NCI-H2081 treated with DMSO at 0.1 percent for 48 hours (cell line): Measurements from ENCODE around the gene ARHGEF3.
"Not testable (repeated sequence)": the region's sequence is repeated elsewhere in the genome, so short reads cannot be mapped to it uniquely, and the experiment has no call there.

ENCODE experiments used
- DNase-seq: peaks from one replicate; lab custom pipeline; 2025; lab: John Stamatoyannopoulos, UW

Gene ARHGEF3

GRCh38 chr3:56724676-56725075, 77.1 kb downstream of the ARHGEF3 start:
- no peak for DNase-seq

GRCh38 chr3:56720849-56721248, 80.9 kb downstream of the ARHGEF3 start:
- DNase-seq: no peak

- not testable (repeated sequence) for DNase-seq
Measured at GRCh38 chr3:56718809-56719208, 82.9 kb downstream of the ARHGEF3 start.

- DNase-seq: no peak
Measured at GRCh38 chr3:56711344-56711743, 90.4 kb downstream of the ARHGEF3 start.

- DNase-seq: not testable (repeated sequence)
Measured at GRCh38 chr3:56707412-56707811, 94.3 kb downstream of the ARHGEF3 start.

GRCh38 chr3:56706629-56707028, 95.1 kb downstream of the ARHGEF3 start:
- DNase-seq: no peak

GRCh38 chr3:56704706-56705105, 97.0 kb downstream of the ARHGEF3 start:
- DNase-seq: no peak

GRCh38 chr3:56702490-56703315, 99.0 kb downstream of the ARHGEF3 start:
- DNase-seq: no peak

GRCh38 chr3:56700151-56700550, 101.6 kb downstream of the ARHGEF3 start:
- no peak for DNase-seq

GRCh38 chr3:56694867-56695683, 106.7 kb downstream of the ARHGEF3 start:
- DNase-seq: no peak

- no peak for DNase-seq
Measured at GRCh38 chr3:56693750-56694149, 108.0 kb downstream of the ARHGEF3 start.

GRCh38 chr3:56692520-56693433, 109.0 kb downstream of the ARHGEF3 start:
- not testable (repeated sequence) for DNase-seq

- not testable (repeated sequence) for DNase-seq
Measured at GRCh38 chr3:56692001-56692365, 109.8 kb downstream of the ARHGEF3 start.

GRCh38 chr3:56691165-56692000, 110.4 kb downstream of the ARHGEF3 start:
- no peak for DNase-seq

- DNase-seq: no peak
Measured at GRCh38 chr3:56689303-56689702, 112.4 kb downstream of the ARHGEF3 start.

- no peak for DNase-seq
Measured at GRCh38 chr3:56688191-56688590, 113.6 kb downstream of the ARHGEF3 start.

GRCh38 chr3:56684029-56684428, 117.7 kb downstream of the ARHGEF3 start:
- DNase-seq: no peak

- DNase-seq: no peak
Measured at GRCh38 chr3:56683122-56683817, 118.5 kb downstream of the ARHGEF3 start, which contains the start of gene TASOR. Gene TASOR, minus strand, starts transcription at chr3:56683265. Its CDS starts 259 bp downstream, at chr3:56683006.

- peak; percentile 4 for DNase-seq
Measured at GRCh38 chr3:56682462-56683121, 119.2 kb downstream of the ARHGEF3 start.

GRCh38 chr3:56681984-56682461, 119.7 kb downstream of the ARHGEF3 start:
- no peak for DNase-seq
